Measurements from ENCODE around the gene SCRT2. TPM values are rescaled to one million over a fixed set of nuclear protein-coding genes. Genes with fewer than 3 reads are reported as not detected.

The SCRT2 gene
- total RNA-seq, 1 experiment from 2014 or later = not detected

- Histone ChIP-seq H2AFZ (ENCODE audit: low read depth, low read length, poor library complexity, severe bottlenecking) (no peak overlapping the region), H3K4me2 (ENCODE audit: low read length) (no peak overlapping the region), H3K4me3 (replicated peaks in 1 of 2; ENCODE audit: low read depth in 1 of 2, low read length in 2 of 2) (no peak overlapping the region), H3K9ac (ENCODE audit: low read length) (no peak overlapping the region), H3K36me3 (ENCODE audit: control insufficient read depth in 1 of 2, insufficient read depth in 2 of 2, low read length in 2 of 2) (no peaks in the 10 kb centered on the region), H3K27me3 (ENCODE audit: insufficient read depth, low read length) (no peaks in the 10 kb centered on the region), H3K4me1 (ENCODE audit: control insufficient read depth in 1 of 2, insufficient read depth in 2 of 2, low read length in 2 of 2) (no peaks in the 10 kb centered on the region), H3K79me2 (ENCODE audit: insufficient read depth, low read length) (no peaks in the 10 kb centered on the region), H3K9me2 (ENCODE audit: insufficient read depth) (no peaks in the 10 kb centered on the region), H3K27ac (ENCODE audit: low read depth, low read length) (no peak overlapping the region), H4K20me1 (ENCODE audit: insufficient read depth) (no peaks in the 10 kb centered on the region), H3K9me3 (ENCODE audit: control insufficient read depth in 1 of 2, insufficient read depth in 1 of 2, low read depth in 1 of 2, low read length in 2 of 2) (no peaks in the 10 kb centered on the region)
- TF ChIP-seq CEBPB (IDR thresholded peaks at IDR 0.05; ENCODE audit: low read depth) (no peak), SRF (IDR thresholded peaks at IDR 0.05; ENCODE audit: low read depth) (no peak), ZFX (IDR thresholded peaks at IDR 0.05) (no peak), ELF1 (IDR thresholded peaks at IDR 0.05; ENCODE audit: borderline replicate concordance, low read depth) (no peak), JUND (IDR thresholded peaks at IDR 0.05) (no peak), SP1 (IDR thresholded peaks at IDR 0.05; ENCODE audit: low read depth) (no peak), RAD21 (IDR thresholded peaks at IDR 0.05; ENCODE audit: low read depth) (no peak)
- CTCF ChIA-PET = no interaction called here
- ATAC-seq (no peak), DNase-seq (ENCODE audit: low read depth, low spot score) (no peak)
- POLR2A ChIA-PET = no interaction called here
- RAD21 ChIA-PET (ENCODE audit: low non-redundant PET in 1 of 2, low total read pairs in 2 of 2, uncharacterized antibody in 2 of 2, unreplicated experiment in 2 of 2) = no interaction called here
- BruUV-seq (replicated peaks) = no TSS peak
- intact Hi-C loops (cut with micrococcal nuclease) = no loop called here
Measured at GRCh38 chr20:711576-711975, 36.0 kb upstream of the SCRT2 start.

GRCh38 chr20:710780-711450 lies 35.3 kb upstream of the SCRT2 start:
- H3K9me2 ChIP-seq (ENCODE audit: insufficient read depth) = no peaks in the 10 kb centered on the region
- intact Hi-C loops (cut with micrococcal nuclease) = no loop called here
- H2AFZ ChIP-seq (ENCODE audit: low read depth, low read length, poor library complexity, severe bottlenecking) = no peak overlapping the region
- CTCF ChIA-PET = no interaction called here
- H3K9ac ChIP-seq (ENCODE audit: low read length) = no peak overlapping the region
- H3K4me2 ChIP-seq (ENCODE audit: low read length) = no peak overlapping the region
- POLR2A ChIA-PET = no interaction called here
- H3K27ac ChIP-seq (ENCODE audit: low read depth, low read length) = no peak overlapping the region
- DNase-seq (ENCODE audit: low read depth, low spot score) = no peak
- H3K36me3 ChIP-seq (ENCODE audit: control insufficient read depth in 1 of 2, insufficient read depth in 2 of 2, low read length in 2 of 2) = no peaks in the 10 kb centered on the region
- no peak overlapping the region for H3K4me3 ChIP-seq (replicated peaks in 1 of 2; ENCODE audit: low read depth in 1 of 2, low read length in 2 of 2)
- no peaks in the 10 kb centered on the region for H3K79me2 ChIP-seq (ENCODE audit: insufficient read depth, low read length)
- no peaks in the 10 kb centered on the region for H3K4me1 ChIP-seq (ENCODE audit: control insufficient read depth in 1 of 2, insufficient read depth in 2 of 2, low read length in 2 of 2)
- H3K27me3 ChIP-seq (ENCODE audit: insufficient read depth, low read length) = no peaks in the 10 kb centered on the region
- no peaks in the 10 kb centered on the region for H4K20me1 ChIP-seq (ENCODE audit: insufficient read depth)
- no peaks in the 10 kb centered on the region for H3K9me3 ChIP-seq (ENCODE audit: control insufficient read depth in 1 of 2, insufficient read depth in 1 of 2, low read depth in 1 of 2, low read length in 2 of 2)
- no TSS peak for BruUV-seq (replicated peaks)
- no peak for ATAC-seq
- RAD21 ChIA-PET (ENCODE audit: low non-redundant PET in 1 of 2, low total read pairs in 2 of 2, uncharacterized antibody in 2 of 2, unreplicated experiment in 2 of 2) = no interaction called here
- TF ChIP-seq, protein P1, sequence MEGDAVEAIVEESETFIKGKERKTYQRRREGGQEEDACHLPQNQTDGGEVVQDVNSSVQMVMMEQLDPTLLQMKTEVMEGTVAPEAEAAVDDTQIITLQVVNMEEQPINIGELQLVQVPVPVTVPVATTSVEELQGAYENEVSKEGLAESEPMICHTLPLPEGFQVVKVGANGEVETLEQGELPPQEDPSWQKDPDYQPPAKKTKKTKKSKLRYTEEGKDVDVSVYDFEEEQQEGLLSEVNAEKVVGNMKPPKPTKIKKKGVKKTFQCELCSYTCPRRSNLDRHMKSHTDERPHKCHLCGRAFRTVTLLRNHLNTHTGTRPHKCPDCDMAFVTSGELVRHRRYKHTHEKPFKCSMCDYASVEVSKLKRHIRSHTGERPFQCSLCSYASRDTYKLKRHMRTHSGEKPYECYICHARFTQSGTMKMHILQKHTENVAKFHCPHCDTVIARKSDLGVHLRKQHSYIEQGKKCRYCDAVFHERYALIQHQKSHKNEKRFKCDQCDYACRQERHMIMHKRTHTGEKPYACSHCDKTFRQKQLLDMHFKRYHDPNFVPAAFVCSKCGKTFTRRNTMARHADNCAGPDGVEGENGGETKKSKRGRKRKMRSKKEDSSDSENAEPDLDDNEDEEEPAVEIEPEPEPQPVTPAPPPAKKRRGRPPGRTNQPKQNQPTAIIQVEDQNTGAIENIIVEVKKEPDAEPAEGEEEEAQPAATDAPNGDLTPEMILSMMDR (IDR thresholded peaks at IDR 0.05 in 2 of 3, conservative IDR thresholded peaks at IDR 0.05 in 1 of 3; ENCODE audit: borderline replicate concordance in 1 of 3, insufficient read depth in 1 of 3, low read depth in 2 of 3, low read length in 2 of 3) = no peak
- TF ChIP-seq EZH2 (IDR thresholded peaks at IDR 0.05) (no peak), SP1 (IDR thresholded peaks at IDR 0.05; ENCODE audit: low read depth) (no peak), CEBPB (IDR thresholded peaks at IDR 0.05; ENCODE audit: low read depth) (no peak), YY1 (IDR thresholded peaks at IDR 0.05; ENCODE audit: extremely low read depth, insufficient replicate concordance, low read depth, low read length) (no peak), ELF1 (IDR thresholded peaks at IDR 0.05; ENCODE audit: borderline replicate concordance, low read depth) (no peak), SRF (IDR thresholded peaks at IDR 0.05; ENCODE audit: low read depth) (no peak), ZNF274 (IDR thresholded peaks at IDR 0.05; ENCODE audit: low read depth, low read length) (no peak), RAD21 (IDR thresholded peaks at IDR 0.05; ENCODE audit: low read depth) (no peak), ZFX (IDR thresholded peaks at IDR 0.05) (no peak), CBX3 (IDR thresholded peaks at IDR 0.05; ENCODE audit: low read depth) (no peak), TCF7L2 (IDR thresholded peaks at IDR 0.05; ENCODE audit: borderline replicate concordance, extremely low read depth, insufficient read depth, insufficient read length) (no peak), POLR2A (IDR thresholded peaks at IDR 0.05; ENCODE audit: borderline replicate concordance, extremely low read depth, insufficient read depth, insufficient read length) (no peak), EGR1 (IDR thresholded peaks at IDR 0.05; ENCODE audit: low read depth) (no peak), JUND (IDR thresholded peaks at IDR 0.05) (no peak)
- TF ChIP-seq, protein P2, sequence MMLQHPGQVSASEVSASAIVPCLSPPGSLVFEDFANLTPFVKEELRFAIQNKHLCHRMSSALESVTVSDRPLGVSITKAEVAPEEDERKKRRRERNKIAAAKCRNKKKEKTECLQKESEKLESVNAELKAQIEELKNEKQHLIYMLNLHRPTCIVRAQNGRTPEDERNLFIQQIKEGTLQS (IDR thresholded peaks at IDR 0.05) = no peak
- TF ChIP-seq, protein P3, sequence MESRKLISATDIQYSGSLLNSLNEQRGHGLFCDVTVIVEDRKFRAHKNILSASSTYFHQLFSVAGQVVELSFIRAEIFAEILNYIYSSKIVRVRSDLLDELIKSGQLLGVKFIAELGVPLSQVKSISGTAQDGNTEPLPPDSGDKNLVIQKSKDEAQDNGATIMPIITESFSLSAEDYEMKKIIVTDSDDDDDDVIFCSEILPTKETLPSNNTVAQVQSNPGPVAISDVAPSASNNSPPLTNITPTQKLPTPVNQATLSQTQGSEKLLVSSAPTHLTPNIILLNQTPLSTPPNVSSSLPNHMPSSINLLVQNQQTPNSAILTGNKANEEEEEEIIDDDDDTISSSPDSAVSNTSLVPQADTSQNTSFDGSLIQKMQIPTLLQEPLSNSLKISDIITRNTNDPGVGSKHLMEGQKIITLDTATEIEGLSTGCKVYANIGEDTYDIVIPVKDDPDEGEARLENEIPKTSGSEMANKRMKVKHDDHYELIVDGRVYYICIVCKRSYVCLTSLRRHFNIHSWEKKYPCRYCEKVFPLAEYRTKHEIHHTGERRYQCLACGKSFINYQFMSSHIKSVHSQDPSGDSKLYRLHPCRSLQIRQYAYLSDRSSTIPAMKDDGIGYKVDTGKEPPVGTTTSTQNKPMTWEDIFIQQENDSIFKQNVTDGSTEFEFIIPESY (IDR thresholded peaks at IDR 0.05; ENCODE audit: extremely low read depth, insufficient replicate concordance, low read length) = no peak

All from HCT116 (cell line).